Choroid plexus epithelial cell (primary cell): ENCODE measurements around the gene CELA3A.

Source experiments
- DNase-seq: peaks from one replicate; pipeline ENCODE4 v3.0.0-alpha.2; 2010; ENCODE audit warnings: low read depth
- H3K4me3 ChIP-seq: 2 replicates; pipeline ENCODE4 v1.5.1; 2011; ENCODE audit warnings: low read depth, mild to moderate bottlenecking, control low read depth, low read length, moderate library complexity
- CTCF ChIP-seq: conservative IDR thresholded peaks from 2 replicates; pipeline ENCODE4 v1.5.1; 2011; ENCODE audit warnings: low read depth, mild to moderate bottlenecking, control low read depth, inconsistent platforms, low read length, moderate library complexity

The CELA3A gene

GRCh38 chr1:22001409-22001808 is at the start of gene CELA3A:
TSS of gene CELA3A (plus strand) at chr1:22001657. CDS start at chr1:22001675, 18 bp downstream.
- no peak within 1 kb of the TSS for H3K4me3 ChIP-seq
- DNase-seq = no peak
- TF ChIP-seq CTCF = no peak

- H3K4me3 ChIP-seq = no peak overlapping the region
- peak; percentile 8 for TF ChIP-seq CTCF
- DNase-seq = no peak
Observed at GRCh38 chr1:21952786-21953520, 48.5 kb upstream of the CELA3A start.

GRCh38 chr1:21955058-21955457 is 46.4 kb upstream of the CELA3A start:
- TF ChIP-seq CTCF = no peak
- no peak for DNase-seq
- no peak overlapping the region for H3K4me3 ChIP-seq

GRCh38 chr1:21955501-21956281 is 45.8 kb upstream of the CELA3A start:
- TF ChIP-seq CTCF = no peak
- no peak for DNase-seq
- no peak overlapping the region for H3K4me3 ChIP-seq

GRCh38 chr1:21956720-21957552 is 44.5 kb upstream of the CELA3A start:
- TF ChIP-seq CTCF = no peak
- DNase-seq = no peak
- H3K4me3 ChIP-seq = no peak overlapping the region

- H3K4me3 ChIP-seq = no peak overlapping the region
- no peak for DNase-seq
- no peak for TF ChIP-seq CTCF
Observed at GRCh38 chr1:21961337-21961736, 40.1 kb upstream of the CELA3A start.
